ENCODE data around the gene NDRG4. TPM values are rescaled to one million over a fixed set of nuclear protein-coding genes. Genes with fewer than 3 reads are reported as not detected.

The NDRG4 gene
- total RNA-seq, 4 donors from 2014 or later: 16.0 to 89.4 (median 56.1) TPM

- peak overlapping the region in 1 of 2 donors; percentile 64 for H3K27ac ChIP-seq
- intact Hi-C loops (cut with DNase I; ENCODE audit: low total_unique reads): no loop called here
- H3K36me3 ChIP-seq: no peaks in the 10 kb centered on the region
Observed at GRCh38 chr16:58460219-58460610, 39.7 kb upstream of the NDRG4 start.

GRCh38 chr16:58461056-58461455 lies 38.9 kb upstream of the NDRG4 start:
- Histone ChIP-seq H3K4me1 (no peaks in the 10 kb centered on the region), H3K27ac (peak overlapping the region in 1 of 2 donors; percentile 64), H3K27me3 (no peaks in the 10 kb centered on the region), H3K9me3 (no peaks in the 10 kb centered on the region), H3K36me3 (no peaks in the 10 kb centered on the region), H3K4me3 (no peak overlapping the region)
- TF ChIP-seq POLR2A (IDR thresholded peaks at IDR 0.05) (no peak), CTCF (IDR thresholded peaks at IDR 0.05) (no peak)
- DNase-seq: no peak
- intact Hi-C loops (cut with DNase I; ENCODE audit: low total_unique reads): no loop called here

More at GRCh38 chr16:58460219-58460610, 39.7 kb upstream of the NDRG4 start:
- Histone ChIP-seq H3K9me3 (no peaks in the 10 kb centered on the region), H3K27me3 (no peaks in the 10 kb centered on the region), H3K4me3 (no peak overlapping the region), H3K4me1 (no peaks in the 10 kb centered on the region)
- DNase-seq: no peak
- TF ChIP-seq CTCF (IDR thresholded peaks at IDR 0.05): no peak
- TF ChIP-seq POLR2A (IDR thresholded peaks at IDR 0.05): no peak

GRCh38 chr16:58461640-58462039 lies 38.3 kb upstream of the NDRG4 start:
- no peaks in the 10 kb centered on the region for H3K36me3 ChIP-seq
- no peaks in the 10 kb centered on the region for H3K27me3 ChIP-seq
- no peaks in the 10 kb centered on the region for H3K9me3 ChIP-seq
- no peaks in the 10 kb centered on the region for H3K4me1 ChIP-seq
- no peak for TF ChIP-seq CTCF (IDR thresholded peaks at IDR 0.05)
- no peak for TF ChIP-seq POLR2A (IDR thresholded peaks at IDR 0.05)
- intact Hi-C loops (cut with DNase I; ENCODE audit: low total_unique reads): no loop called here
- no peak overlapping the region for H3K27ac ChIP-seq
- DNase-seq: no peak
- H3K4me3 ChIP-seq: no peak overlapping the region

- TF ChIP-seq POLR2A (IDR thresholded peaks at IDR 0.05) (no peak), CTCF (IDR thresholded peaks at IDR 0.05) (no peak)
- H3K27ac ChIP-seq: peak overlapping the region in 1 of 2 donors; percentile 88
- H3K4me3 ChIP-seq: no peak overlapping the region
- H3K9me3 ChIP-seq: no peaks in the 10 kb centered on the region
- no peak for DNase-seq
- intact Hi-C loops (cut with DNase I; ENCODE audit: low total_unique reads): no loop called here
- H3K4me1 ChIP-seq: no peaks in the 10 kb centered on the region
- H3K27me3 ChIP-seq: no peaks in the 10 kb centered on the region
- H3K36me3 ChIP-seq: no peaks in the 10 kb centered on the region
Observed at GRCh38 chr16:58462089-58462488, 37.9 kb upstream of the NDRG4 start.

GRCh38 chr16:58462499-58462996 lies 37.4 kb upstream of the NDRG4 start:
- Histone ChIP-seq H3K4me3 (no peak overlapping the region), H3K27me3 (no peaks in the 10 kb centered on the region), H3K36me3 (no peaks in the 10 kb centered on the region), H3K27ac (peak overlapping the region; percentile 62 to 88), H3K4me1 (no peaks in the 10 kb centered on the region), H3K9me3 (no peaks in the 10 kb centered on the region)
- no peak for TF ChIP-seq CTCF (IDR thresholded peaks at IDR 0.05)
- TF ChIP-seq POLR2A (IDR thresholded peaks at IDR 0.05): no peak
- DNase-seq: no peak
- intact Hi-C loops (cut with DNase I; ENCODE audit: low total_unique reads): no loop called here

All from uterus (tissue), 4 donors.